ENCODE results near the gene CD4. TPM values are rescaled to one million over a fixed set of nuclear protein-coding genes. Genes with fewer than 3 reads are reported as not detected.
A peak's percentile ranks its signal among the peaks of the same experiment; 100 is the strongest.

The CD4 gene
- total RNA-seq, 1 donor from 2014 or later: 2.6 TPM

DNA sequence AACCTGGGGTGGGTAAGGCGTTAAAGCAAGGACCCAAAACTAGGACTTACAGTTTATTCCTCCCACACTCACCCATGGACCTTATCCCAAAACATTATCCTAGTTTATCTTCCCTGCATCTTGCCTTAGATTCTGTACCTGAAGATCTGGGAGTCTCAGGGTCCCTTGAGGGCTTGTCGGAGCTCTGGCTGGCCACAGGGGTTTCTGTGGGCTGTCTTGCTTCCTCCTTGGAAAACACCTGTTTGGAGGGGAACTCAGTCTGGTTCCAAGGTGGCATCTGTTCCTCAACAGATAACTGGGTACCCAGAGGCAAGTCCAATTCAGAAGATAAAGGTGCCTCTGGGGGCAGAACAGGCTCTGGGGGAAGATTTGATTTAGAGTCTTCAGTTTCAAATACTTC lies 60.1 kb downstream of the CD4 start:
- no peak overlapping the region for H3K27ac ChIP-seq
- no peak overlapping the region for H3K4me3 ChIP-seq
- H3K9me3 ChIP-seq: no peaks in the 10 kb centered on the region
- H3K4me1 ChIP-seq: peaks cover 4 to 18% of the 10 kb centered on the region in 2 donors
- intact Hi-C loops (cut with DNase I): no loop called here
- DNase-seq (ENCODE audit: low spot score in 2 of 2): no peak
- TF ChIP-seq, protein P1, sequence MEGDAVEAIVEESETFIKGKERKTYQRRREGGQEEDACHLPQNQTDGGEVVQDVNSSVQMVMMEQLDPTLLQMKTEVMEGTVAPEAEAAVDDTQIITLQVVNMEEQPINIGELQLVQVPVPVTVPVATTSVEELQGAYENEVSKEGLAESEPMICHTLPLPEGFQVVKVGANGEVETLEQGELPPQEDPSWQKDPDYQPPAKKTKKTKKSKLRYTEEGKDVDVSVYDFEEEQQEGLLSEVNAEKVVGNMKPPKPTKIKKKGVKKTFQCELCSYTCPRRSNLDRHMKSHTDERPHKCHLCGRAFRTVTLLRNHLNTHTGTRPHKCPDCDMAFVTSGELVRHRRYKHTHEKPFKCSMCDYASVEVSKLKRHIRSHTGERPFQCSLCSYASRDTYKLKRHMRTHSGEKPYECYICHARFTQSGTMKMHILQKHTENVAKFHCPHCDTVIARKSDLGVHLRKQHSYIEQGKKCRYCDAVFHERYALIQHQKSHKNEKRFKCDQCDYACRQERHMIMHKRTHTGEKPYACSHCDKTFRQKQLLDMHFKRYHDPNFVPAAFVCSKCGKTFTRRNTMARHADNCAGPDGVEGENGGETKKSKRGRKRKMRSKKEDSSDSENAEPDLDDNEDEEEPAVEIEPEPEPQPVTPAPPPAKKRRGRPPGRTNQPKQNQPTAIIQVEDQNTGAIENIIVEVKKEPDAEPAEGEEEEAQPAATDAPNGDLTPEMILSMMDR (IDR thresholded peaks at IDR 0.05): no peak
- peaks cover 27 to 37% of the 10 kb centered on the region in 2 donors for H3K36me3 ChIP-seq
- H3K27me3 ChIP-seq: no peaks in the 10 kb centered on the region

DNA sequence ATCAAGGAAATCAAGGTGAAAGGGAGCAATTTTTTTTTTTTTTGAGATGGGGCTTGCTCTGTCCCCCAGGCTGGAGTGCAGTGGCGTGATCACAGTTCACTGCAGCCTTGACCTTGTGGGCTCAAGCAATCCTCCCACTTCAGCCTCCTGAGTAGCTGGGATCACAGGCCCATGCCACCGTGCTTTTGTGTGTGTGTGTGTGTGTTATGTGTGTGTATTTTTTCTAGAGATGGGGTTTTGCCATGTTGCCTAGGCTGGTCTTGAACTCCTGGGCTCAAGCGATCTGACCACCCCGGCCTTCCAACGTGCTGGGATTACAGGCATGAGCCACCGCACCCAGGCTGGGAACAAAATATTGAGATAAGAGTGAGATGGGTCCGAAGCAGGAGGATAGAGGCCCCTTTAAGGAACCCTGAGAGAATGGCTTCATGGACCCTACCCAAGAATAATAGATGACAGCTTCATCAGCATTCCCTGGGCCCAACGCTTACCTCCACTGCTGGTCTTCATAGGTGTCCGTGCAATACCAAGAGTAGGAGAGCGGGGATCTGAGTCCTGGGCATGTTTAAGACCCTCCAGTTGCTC lies 60.7 kb downstream of the CD4 start:
- intact Hi-C loops (cut with DNase I): loop anchor here (2.0 to 5.0 kb wide), 2 partner anchors 21 to 243 kb away; partner anchors contain the start of genes CHD4 and P3H3
- no peak overlapping the region for H3K4me3 ChIP-seq
- TF ChIP-seq, protein P1 (IDR thresholded peaks at IDR 0.05): no peak
- peaks cover 4 to 18% of the 10 kb centered on the region in 2 donors for H3K4me1 ChIP-seq
- H3K27ac ChIP-seq: no peak overlapping the region
- no peaks in the 10 kb centered on the region for H3K9me3 ChIP-seq
- peaks cover 20 to 30% of the 10 kb centered on the region in 2 donors for H3K36me3 ChIP-seq
- H3K27me3 ChIP-seq: no peaks in the 10 kb centered on the region
- DNase-seq (ENCODE audit: low spot score in 2 of 2): no peak

DNA sequence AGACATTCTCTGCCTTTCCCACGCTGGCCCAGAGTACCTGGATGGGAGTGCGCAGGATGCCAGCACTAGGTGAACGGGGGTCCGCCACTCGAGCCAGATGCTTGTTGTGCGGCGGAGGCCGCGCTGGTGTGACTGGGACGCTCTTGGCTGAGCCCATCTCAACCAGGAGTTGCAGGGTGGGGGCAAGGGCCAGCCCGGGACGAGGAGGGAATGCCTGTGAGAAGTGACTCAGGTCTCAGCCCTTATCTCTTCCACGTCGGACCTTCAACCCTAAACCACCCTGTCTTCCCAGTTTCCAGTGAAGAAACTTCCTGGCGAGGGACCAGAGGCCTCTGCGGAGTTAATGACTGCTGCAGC lies 61.4 kb downstream of the CD4 start:
- Histone ChIP-seq H3K27me3 (no peaks in the 10 kb centered on the region), H3K9me3 (no peaks in the 10 kb centered on the region), H3K4me1 (peaks cover 4 to 18% of the 10 kb centered on the region in 2 donors), H3K36me3 (peaks cover 16 to 29% of the 10 kb centered on the region in 2 donors), H3K4me3 (peak overlapping the region in 1 of 2 donors; percentile 65), H3K27ac (peak overlapping the region in 1 of 2 donors; percentile 94)
- TF ChIP-seq, protein P1 (IDR thresholded peaks at IDR 0.05): no peak
- DNase-seq (ENCODE audit: low spot score in 2 of 2): no peak
- intact Hi-C loops (cut with DNase I): loop anchor here (1.0 to 5.0 kb wide), 3 partner anchors 22 to 243 kb away; partner anchors contain the start of genes CHD4, P3H3 and SPSB2

GRCh38 chr12:6851153-6851920 lies 62.0 kb downstream of the CD4 start, which contains the start of gene CDCA3:
Gene CDCA3, minus strand, starts transcription at chr12:6851286. Its CDS starts 334 bp downstream, at chr12:6850952.
- Histone ChIP-seq H3K9me3 (no peaks in the 10 kb centered on the region), H3K4me3 (peak within 1 kb of the TSS; percentile 65 to 79), H3K4me1 (peaks cover 4 to 18% of the 10 kb centered on the region in 2 donors), H3K27ac (peak within 1 kb of the TSS; percentile 90 to 94), H3K27me3 (no peaks in the 10 kb centered on the region), H3K36me3 (peaks cover 16 to 29% of the 10 kb centered on the region in 2 donors)
- DNase-seq (ENCODE audit: low spot score in 2 of 2): peak; percentile 97 to 98
- intact Hi-C loops (cut with DNase I): loop anchor here (1.0 to 5.0 kb wide), 3 partner anchors 22 to 244 kb away; partner anchors contain the start of genes CHD4, P3H3 and SPSB2
- TF ChIP-seq, protein P1 (IDR thresholded peaks at IDR 0.05): no peak

- intact Hi-C loops (cut with DNase I): loop anchor here (1.0 to 5.0 kb wide), 8 partner anchors 15 to 245 kb away; partner anchors contain the start of genes CHD4, ING4, P3H3 and SPSB2
- H3K9me3 ChIP-seq: no peaks in the 10 kb centered on the region
- H3K27me3 ChIP-seq: no peaks in the 10 kb centered on the region
- DNase-seq (ENCODE audit: low spot score in 2 of 2): peak; percentile 99 to 100
- TF ChIP-seq, protein P1 (IDR thresholded peaks at IDR 0.05): no peak
- peak within 1 kb of the TSS; percentile 90 to 94 for H3K27ac ChIP-seq
- H3K4me3 ChIP-seq: peak within 1 kb of the TSS; percentile 65 to 79
- peaks cover 4 to 18% of the 10 kb centered on the region in 2 donors for H3K4me1 ChIP-seq
- peaks cover 16 to 29% of the 10 kb centered on the region in 2 donors for H3K36me3 ChIP-seq
These were observed 62.8 kb downstream of the CD4 start, which contains the start of gene USP5 for GRCh38 chr12:6851921-6852650. Gene USP5, plus strand, starts transcription at chr12:6852150. Its CDS starts 30 bp downstream, at chr12:6852180.
